Measurements from ENCODE around the gene PRKG1. TPM values are rescaled to one million over a fixed set of nuclear protein-coding genes. Genes with fewer than 3 reads are reported as not detected.

The PRKG1 gene
- total RNA-seq, 6 experiments from 2014 or later, result 1.1 to 2.0 (median 1.3) TPM

DNA sequence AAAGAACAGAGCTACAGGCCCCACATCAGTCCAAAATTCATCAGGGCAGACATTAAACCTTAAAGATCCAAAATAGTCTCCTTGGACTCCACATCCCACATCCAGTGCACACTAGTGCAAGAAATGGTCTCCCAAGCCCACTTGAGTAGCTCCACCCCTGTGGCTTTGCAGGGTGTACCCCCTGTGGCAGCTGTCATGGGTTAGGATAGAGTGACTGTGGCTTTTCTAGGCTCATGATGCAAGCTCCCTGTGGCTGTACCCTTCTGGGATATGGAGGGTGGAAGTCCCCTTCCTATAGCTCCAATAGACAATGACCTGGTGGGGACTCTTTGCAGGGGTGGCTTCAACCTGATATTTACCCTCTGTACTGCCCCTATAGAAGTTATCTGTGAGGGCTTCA, 1111.0 kb downstream of the PRKG1 start:
- H3K9me3 ChIP-seq, result no peaks in the 10 kb centered on the region
- no peak for ATAC-seq

DNA sequence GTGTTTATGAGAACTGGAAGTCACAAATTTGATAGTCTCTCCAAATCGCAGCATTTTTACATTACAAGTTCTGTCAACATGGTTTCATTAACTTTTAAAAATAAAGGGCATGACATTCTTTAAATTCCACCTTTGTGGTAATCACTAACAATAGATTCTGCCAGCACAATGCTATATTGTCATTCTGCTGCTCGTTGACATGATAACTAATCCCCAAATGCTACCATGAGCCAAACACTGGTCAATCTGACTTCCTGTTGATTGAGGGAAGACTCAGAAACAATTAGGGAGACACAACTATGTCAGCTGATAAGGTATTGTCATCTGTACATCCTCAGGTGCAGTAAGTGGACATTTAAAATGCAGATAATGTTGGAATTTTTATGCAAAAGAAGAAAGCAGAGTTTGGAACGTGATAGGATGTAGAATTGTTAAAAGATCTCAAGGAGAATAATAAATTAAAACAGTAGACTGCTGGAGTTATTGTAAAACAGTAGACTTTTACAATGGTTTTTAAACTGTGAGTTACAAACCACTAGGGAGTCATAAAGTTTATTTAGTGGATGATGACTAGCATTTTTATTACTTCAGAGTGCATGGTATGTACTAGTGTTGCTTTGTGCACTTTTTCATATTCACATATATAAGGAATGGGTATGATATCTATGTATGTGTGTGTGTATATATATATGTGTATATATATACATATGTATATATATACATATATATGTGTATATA, 1113.4 kb downstream of the PRKG1 start:
- DNase-seq (no peak), ATAC-seq (no peak)
- Histone ChIP-seq H3K4me3 (no peak overlapping the region), H3K9me3 (no peaks in the 10 kb centered on the region), H3K4me1 (no peaks in the 10 kb centered on the region), H3K36me3 (no peaks in the 10 kb centered on the region), H3K27ac (no peak overlapping the region), H3K27me3 (no peaks in the 10 kb centered on the region)
- WGBS (ENCODE audit: insufficient coverage, low coverage, low lambda C conversion rate, missing lambda C conversion rate), result 28% methylated on average over 3 of the region's 3 CpGs
- intact Hi-C loops (cut with DNase I), result no loop called here
- TF ChIP-seq, protein P1, sequence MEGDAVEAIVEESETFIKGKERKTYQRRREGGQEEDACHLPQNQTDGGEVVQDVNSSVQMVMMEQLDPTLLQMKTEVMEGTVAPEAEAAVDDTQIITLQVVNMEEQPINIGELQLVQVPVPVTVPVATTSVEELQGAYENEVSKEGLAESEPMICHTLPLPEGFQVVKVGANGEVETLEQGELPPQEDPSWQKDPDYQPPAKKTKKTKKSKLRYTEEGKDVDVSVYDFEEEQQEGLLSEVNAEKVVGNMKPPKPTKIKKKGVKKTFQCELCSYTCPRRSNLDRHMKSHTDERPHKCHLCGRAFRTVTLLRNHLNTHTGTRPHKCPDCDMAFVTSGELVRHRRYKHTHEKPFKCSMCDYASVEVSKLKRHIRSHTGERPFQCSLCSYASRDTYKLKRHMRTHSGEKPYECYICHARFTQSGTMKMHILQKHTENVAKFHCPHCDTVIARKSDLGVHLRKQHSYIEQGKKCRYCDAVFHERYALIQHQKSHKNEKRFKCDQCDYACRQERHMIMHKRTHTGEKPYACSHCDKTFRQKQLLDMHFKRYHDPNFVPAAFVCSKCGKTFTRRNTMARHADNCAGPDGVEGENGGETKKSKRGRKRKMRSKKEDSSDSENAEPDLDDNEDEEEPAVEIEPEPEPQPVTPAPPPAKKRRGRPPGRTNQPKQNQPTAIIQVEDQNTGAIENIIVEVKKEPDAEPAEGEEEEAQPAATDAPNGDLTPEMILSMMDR (IDR thresholded peaks at IDR 0.05), result no peak
- no peak for TF ChIP-seq POLR2A (IDR thresholded peaks at IDR 0.05)

More for the DNA sequence above, 1111.0 kb downstream of the PRKG1 start:
- intact Hi-C loops (cut with DNase I), result no loop called here
- Histone ChIP-seq H3K4me1 (no peaks in the 10 kb centered on the region), H3K27me3 (no peaks in the 10 kb centered on the region), H3K27ac (no peak overlapping the region), H3K4me3 (no peak overlapping the region), H3K36me3 (no peaks in the 10 kb centered on the region)
- no peak for DNase-seq
- no peak for TF ChIP-seq POLR2A (IDR thresholded peaks at IDR 0.05)
- TF ChIP-seq, protein P1 (IDR thresholded peaks at IDR 0.05), result no peak

DNA sequence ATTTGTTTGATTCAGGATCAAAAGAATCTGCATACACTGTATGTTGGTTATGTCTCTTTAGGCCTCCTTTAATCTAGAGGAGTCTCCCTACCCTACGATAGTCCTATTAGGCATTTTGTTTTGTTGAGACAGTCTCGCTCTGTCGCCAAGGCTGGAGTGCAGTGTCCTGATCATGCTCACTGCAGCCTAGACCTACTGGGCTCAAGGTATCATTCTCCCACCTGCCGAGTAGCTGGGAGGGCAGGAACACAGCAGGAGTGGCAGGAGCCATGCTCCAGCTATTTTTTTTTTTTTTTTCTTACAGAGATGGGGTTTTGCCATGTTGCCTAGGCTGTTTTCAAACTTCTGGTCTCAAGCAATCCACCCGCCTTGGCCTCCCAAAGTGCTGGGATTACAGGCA, 1116.8 kb downstream of the PRKG1 start:
- WGBS (ENCODE audit: insufficient coverage, low coverage, low lambda C conversion rate, missing lambda C conversion rate), result 41% methylated on average over 3 of the region's 5 CpGs
- ATAC-seq, result no peak

DNA sequence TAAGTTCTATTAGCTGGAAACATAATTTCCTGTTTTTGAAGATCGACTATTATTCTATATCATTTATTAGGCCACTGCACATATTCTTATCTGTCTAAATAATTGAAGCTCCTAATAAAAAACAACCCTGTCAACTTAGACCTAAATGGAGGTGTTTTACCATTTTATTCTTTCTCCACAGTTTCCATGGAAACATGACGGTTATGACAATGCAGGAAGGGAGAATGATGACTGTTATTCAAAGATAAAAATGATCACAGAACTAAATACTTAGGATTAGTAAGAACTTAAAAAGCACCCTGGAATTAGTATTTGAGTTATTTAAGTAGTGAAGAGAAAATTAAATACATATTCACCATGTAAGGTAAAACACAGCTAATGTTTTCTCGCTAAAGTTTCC, 1119.9 kb downstream of the PRKG1 start:
- no peak for TF ChIP-seq POLR2A (IDR thresholded peaks at IDR 0.05)
- TF ChIP-seq, protein P1 (IDR thresholded peaks at IDR 0.05), result no peak
- no peak overlapping the region for H3K27ac ChIP-seq
- no peak for ATAC-seq
- H3K27me3 ChIP-seq, result no peaks in the 10 kb centered on the region
- WGBS (ENCODE audit: insufficient coverage, low coverage, low lambda C conversion rate, missing lambda C conversion rate), result 85% methylated on average over 3 of the region's 3 CpGs
- H3K4me1 ChIP-seq, result no peaks in the 10 kb centered on the region
- H3K36me3 ChIP-seq, result no peaks in the 10 kb centered on the region
- H3K4me3 ChIP-seq, result no peak overlapping the region
- no peaks in the 10 kb centered on the region for H3K9me3 ChIP-seq
- intact Hi-C loops (cut with DNase I), result no loop called here
- no peak for DNase-seq

More for the DNA sequence above, 1116.8 kb downstream of the PRKG1 start:
- no peaks in the 10 kb centered on the region for H3K27me3 ChIP-seq
- no peaks in the 10 kb centered on the region for H3K4me1 ChIP-seq
- no peak overlapping the region for H3K4me3 ChIP-seq
- intact Hi-C loops (cut with DNase I), result no loop called here
- H3K36me3 ChIP-seq, result no peaks in the 10 kb centered on the region
- DNase-seq, result no peak
- H3K27ac ChIP-seq, result no peak overlapping the region
- TF ChIP-seq, protein P1 (IDR thresholded peaks at IDR 0.05), result no peak
- TF ChIP-seq POLR2A (IDR thresholded peaks at IDR 0.05), result no peak
- no peaks in the 10 kb centered on the region for H3K9me3 ChIP-seq

DNA sequence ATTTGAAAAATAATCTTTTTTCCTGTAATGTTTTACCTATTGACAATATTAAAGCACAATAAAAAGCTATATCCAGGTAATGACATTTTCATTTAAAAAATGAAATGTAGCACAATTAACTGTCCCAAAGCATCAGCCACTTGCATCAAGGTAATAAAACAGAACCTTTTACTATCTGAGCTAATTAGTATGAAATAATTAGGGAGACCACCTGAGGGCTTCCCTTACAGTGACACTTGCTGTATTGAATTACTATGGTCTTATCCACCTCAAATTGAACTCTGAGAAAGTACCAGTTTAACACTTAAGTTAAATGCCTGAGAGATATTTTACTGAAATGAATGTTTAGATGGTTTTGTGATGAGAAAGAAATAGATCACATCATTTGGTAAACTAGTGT, 1120.4 kb downstream of the PRKG1 start:
- TF ChIP-seq, protein P1 (IDR thresholded peaks at IDR 0.05), result no peak
- TF ChIP-seq POLR2A (IDR thresholded peaks at IDR 0.05), result no peak
- intact Hi-C loops (cut with DNase I), result no loop called here
- no peak for ATAC-seq

More for the DNA sequence above, 1120.4 kb downstream of the PRKG1 start:
- Histone ChIP-seq H3K27me3 (no peaks in the 10 kb centered on the region), H3K4me1 (no peaks in the 10 kb centered on the region), H3K27ac (no peak overlapping the region), H3K36me3 (no peaks in the 10 kb centered on the region), H3K4me3 (no peak overlapping the region), H3K9me3 (no peaks in the 10 kb centered on the region)
- DNase-seq, result no peak
